Panc1 (cell line): ENCODE results near the gene ANK3. TPM values are rescaled to one million over a fixed set of nuclear protein-coding genes. Genes with fewer than 3 reads are reported as not detected.

Experiments used
- ATAC-seq: fragments of 200-7000 bp; cut with Tn5 transposase; 2 replicates; pipeline ENCODE4 v1.9.1; 2020; ENCODE audit warnings: mild to moderate bottlenecking, moderate library complexity
- BruUV-seq: library from RNA; stranded (reverse); fragments of 400-500 nt; replicated peaks from 2 replicates; lab custom pipeline; 2021; lab: Mats Ljungman, UMichigan
- CTCF ChIA-PET: fragments of 300-600 bp; sonication (Branson Sonifier 250); formaldehyde crosslinking; loops from one replicate; lab custom pipeline; 2022; ENCODE audit warnings: antibody characterized with exemption; lab: Charles Lee
- POLR2A ChIA-PET: fragments of 300-600 bp; sonication (Branson Sonifier 250); formaldehyde crosslinking; loops from one replicate; lab custom pipeline; 2022; ENCODE audit warnings: antibody characterized with exemption; lab: Charles Lee
- DNase-seq: peaks from one replicate; pipeline ENCODE4 v3.0.0-alpha.2; 2010; ENCODE audit warnings: low read depth, low spot score
- H3K27ac ChIP-seq: 2 replicates; pipeline ENCODE4 v1.5.1; 2011; ENCODE audit warnings: mild to moderate bottlenecking, low read length, inconsistent platforms
- H3K27me3 ChIP-seq: fragments of 200-500 bp; sonication (Bioruptor generic); 2 replicates; pipeline ENCODE4 v1.6.0; 2014; ENCODE audit warnings: low read length, inconsistent platforms; ENCODE audit not compliant: control insufficient read depth, insufficient read depth
- H3K36me3 ChIP-seq: fragments of 200-500 bp; sonication (Bioruptor generic); 2 replicates; pipeline ENCODE4 v1.5.1; 2014; ENCODE audit warnings: inconsistent platforms, mild to moderate bottlenecking, low read length, moderate library complexity; ENCODE audit not compliant: control insufficient read depth, insufficient read depth
- H3K4me1 ChIP-seq: 2 replicates; pipeline ENCODE4 v1.5.1; 2011; ENCODE audit warnings: inconsistent platforms, mild to moderate bottlenecking, low read length, moderate library complexity; ENCODE audit not compliant: control insufficient read depth, insufficient read depth
- H3K4me3 ChIP-seq, 2 experiments: 2 replicates each; pipeline ENCODE4 v1.5.1; 2011 to 2012; ENCODE audit warnings: low read depth in 2 of 2, low read length in 2 of 2, mild to moderate bottlenecking in 2 of 2, inconsistent platforms in 1 of 2, moderate library complexity in 1 of 2
- H3K9me3 ChIP-seq: fragments of 200-500 bp; sonication (Bioruptor generic); 2 replicates; pipeline ENCODE4 v1.5.1; 2014; ENCODE audit warnings: low read depth, mild to moderate bottlenecking, inconsistent platforms, low read length, moderate library complexity; ENCODE audit not compliant: control insufficient read depth, insufficient read depth
- POLR2AphosphoS5 ChIP-seq: IDR thresholded peaks from 2 replicates; pipeline ENCODE4 v1.6.1; 2012; ENCODE audit warnings: mild to moderate bottlenecking, low read depth, low read length, moderate library complexity
- SIN3A ChIP-seq: IDR thresholded peaks from 2 replicates; pipeline ENCODE4 v1.6.1; 2012; ENCODE audit warnings: low read depth, mild to moderate bottlenecking, low read length, moderate library complexity, borderline replicate concordance; ENCODE audit not compliant: insufficient read depth
- TCF7L2 ChIP-seq: IDR thresholded peaks from 2 replicates; pipeline ENCODE4 v1.6.1; 2011; ENCODE audit warnings: mild to moderate bottlenecking, low read depth, low read length, inconsistent platforms
- in situ Hi-C: cut with HindIII; loops from 2 replicates; pipeline ENCODE4 v1.10.0; 2016; ENCODE audit warnings: low sequenced_read_pairs, low pct_unique_long_range_greater_than_20kb
- intact Hi-C: fragments of 100-400 bp; cut with micrococcal nuclease; formaldehyde crosslinking; loops from one replicate; pipeline ENCODE4 v1.10.0; 2022; ENCODE audit not compliant: unreplicated experiment
- total RNA-seq: library from RNA; stranded (reverse); gene quantifications from one replicate; pipeline ENCODE4 v1.2.1, GENCODE V29; 2021; ENCODE audit not compliant: unreplicated experiment
- TF ChIP-seq, protein P1 (sequence below), 2 experiments: IDR thresholded peaks; 2 replicates each; pipeline ENCODE4 v1.6.1; 2011 to 2012; ENCODE audit warnings: low read depth in 2 of 2, control low read depth in 1 of 2, low read length in 1 of 2, mild to moderate bottlenecking in 1 of 2, moderate library complexity in 1 of 2; ENCODE audit not compliant: insufficient read depth in 1 of 2
- TF ChIP-seq, protein P2 (sequence below): fragments of 450-650 bp; IDR thresholded peaks from 2 replicates; pipeline ENCODE4 v1.5.1; 2017; ENCODE audit warnings: mild to moderate bottlenecking

Gene ANK3
- total RNA-seq, 1 experiment from 2014 or later = 2.5 TPM

DNA sequence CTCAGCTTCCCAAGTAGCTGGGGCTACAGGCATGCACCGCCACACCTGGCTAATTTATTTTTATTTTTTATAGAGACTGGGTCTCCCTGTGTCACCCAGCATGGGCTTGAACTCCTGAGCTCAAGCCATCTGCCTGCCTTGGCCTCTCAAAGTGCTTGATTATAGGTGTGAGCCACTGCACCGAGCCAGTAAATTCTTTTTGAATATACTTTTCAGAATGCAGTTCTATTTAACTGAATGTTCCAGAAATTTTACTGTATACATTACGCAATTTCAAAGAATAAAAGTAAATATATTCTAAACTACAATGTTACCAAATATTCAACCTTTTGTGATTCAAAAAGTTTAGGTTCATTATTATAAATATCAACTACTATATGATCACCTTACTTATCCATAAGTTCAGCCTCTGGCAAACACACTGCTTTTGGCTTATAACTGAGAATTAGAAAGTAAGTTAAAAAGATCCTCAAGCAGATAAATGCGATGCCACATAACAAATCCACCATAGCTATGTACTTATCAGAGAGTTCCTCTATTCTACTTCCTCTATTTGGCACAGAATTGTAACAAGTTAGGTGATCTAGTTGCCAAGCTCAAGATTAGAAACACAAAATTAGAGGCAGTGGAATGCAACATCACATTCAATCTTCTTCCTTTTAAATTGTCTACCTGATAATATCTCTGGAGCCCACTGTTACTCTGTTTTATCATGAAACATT, 118.2 kb downstream of the ANK3 start:
- Histone ChIP-seq H3K9me3 (no peaks in the 10 kb centered on the region), H3K4me3 (no peak overlapping the region), H3K4me1 (no peaks in the 10 kb centered on the region), H3K27ac (no peak overlapping the region), H3K27me3 (no peaks in the 10 kb centered on the region), H3K36me3 (no peaks in the 10 kb centered on the region)
- no TSS peak for BruUV-seq
- CTCF ChIA-PET = no interaction called here
- intact Hi-C loops = no loop called here
- POLR2A ChIA-PET = no interaction called here
- ATAC-seq = no peak
- TF ChIP-seq POLR2AphosphoS5 = no peak
- TF ChIP-seq, protein P1, sequence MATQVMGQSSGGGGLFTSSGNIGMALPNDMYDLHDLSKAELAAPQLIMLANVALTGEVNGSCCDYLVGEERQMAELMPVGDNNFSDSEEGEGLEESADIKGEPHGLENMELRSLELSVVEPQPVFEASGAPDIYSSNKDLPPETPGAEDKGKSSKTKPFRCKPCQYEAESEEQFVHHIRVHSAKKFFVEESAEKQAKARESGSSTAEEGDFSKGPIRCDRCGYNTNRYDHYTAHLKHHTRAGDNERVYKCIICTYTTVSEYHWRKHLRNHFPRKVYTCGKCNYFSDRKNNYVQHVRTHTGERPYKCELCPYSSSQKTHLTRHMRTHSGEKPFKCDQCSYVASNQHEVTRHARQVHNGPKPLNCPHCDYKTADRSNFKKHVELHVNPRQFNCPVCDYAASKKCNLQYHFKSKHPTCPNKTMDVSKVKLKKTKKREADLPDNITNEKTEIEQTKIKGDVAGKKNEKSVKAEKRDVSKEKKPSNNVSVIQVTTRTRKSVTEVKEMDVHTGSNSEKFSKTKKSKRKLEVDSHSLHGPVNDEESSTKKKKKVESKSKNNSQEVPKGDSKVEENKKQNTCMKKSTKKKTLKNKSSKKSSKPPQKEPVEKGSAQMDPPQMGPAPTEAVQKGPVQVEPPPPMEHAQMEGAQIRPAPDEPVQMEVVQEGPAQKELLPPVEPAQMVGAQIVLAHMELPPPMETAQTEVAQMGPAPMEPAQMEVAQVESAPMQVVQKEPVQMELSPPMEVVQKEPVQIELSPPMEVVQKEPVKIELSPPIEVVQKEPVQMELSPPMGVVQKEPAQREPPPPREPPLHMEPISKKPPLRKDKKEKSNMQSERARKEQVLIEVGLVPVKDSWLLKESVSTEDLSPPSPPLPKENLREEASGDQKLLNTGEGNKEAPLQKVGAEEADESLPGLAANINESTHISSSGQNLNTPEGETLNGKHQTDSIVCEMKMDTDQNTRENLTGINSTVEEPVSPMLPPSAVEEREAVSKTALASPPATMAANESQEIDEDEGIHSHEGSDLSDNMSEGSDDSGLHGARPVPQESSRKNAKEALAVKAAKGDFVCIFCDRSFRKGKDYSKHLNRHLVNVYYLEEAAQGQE (IDR thresholded peaks at IDR 0.05; ENCODE audit: insufficient read depth in 1 of 2, low read depth in 2 of 2, low read length in 1 of 2) = no peak
- TF ChIP-seq, protein P2, sequence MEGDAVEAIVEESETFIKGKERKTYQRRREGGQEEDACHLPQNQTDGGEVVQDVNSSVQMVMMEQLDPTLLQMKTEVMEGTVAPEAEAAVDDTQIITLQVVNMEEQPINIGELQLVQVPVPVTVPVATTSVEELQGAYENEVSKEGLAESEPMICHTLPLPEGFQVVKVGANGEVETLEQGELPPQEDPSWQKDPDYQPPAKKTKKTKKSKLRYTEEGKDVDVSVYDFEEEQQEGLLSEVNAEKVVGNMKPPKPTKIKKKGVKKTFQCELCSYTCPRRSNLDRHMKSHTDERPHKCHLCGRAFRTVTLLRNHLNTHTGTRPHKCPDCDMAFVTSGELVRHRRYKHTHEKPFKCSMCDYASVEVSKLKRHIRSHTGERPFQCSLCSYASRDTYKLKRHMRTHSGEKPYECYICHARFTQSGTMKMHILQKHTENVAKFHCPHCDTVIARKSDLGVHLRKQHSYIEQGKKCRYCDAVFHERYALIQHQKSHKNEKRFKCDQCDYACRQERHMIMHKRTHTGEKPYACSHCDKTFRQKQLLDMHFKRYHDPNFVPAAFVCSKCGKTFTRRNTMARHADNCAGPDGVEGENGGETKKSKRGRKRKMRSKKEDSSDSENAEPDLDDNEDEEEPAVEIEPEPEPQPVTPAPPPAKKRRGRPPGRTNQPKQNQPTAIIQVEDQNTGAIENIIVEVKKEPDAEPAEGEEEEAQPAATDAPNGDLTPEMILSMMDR = no peak
- no peak for TF ChIP-seq TCF7L2
- no peak for TF ChIP-seq SIN3A
- in situ Hi-C loops = no loop called here
- DNase-seq = no peak

DNA sequence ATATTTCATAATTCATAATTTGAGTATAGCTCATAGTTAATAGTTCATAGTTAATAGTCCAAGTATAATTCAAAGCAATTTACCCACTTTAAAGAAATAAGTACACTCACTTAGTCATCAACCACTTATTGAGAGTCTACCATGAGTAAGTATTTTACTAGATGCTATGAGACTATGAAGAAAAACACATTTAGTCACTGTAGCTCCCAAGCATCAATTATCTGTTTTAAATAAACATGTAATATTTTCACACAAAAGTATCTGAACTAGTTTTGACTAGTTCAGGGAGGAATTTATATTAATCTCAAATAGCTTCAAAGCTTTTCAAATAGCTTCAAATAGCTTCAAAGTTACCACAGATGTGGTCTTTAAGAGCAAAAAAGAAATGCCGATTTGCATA, 119.2 kb downstream of the ANK3 start:
- POLR2A ChIA-PET = no interaction called here
- TF ChIP-seq TCF7L2 = no peak
- TF ChIP-seq, protein P1 (IDR thresholded peaks at IDR 0.05; ENCODE audit: insufficient read depth in 1 of 2, low read depth in 2 of 2, low read length in 1 of 2) = no peak
- TF ChIP-seq SIN3A = no peak
- TF ChIP-seq POLR2AphosphoS5 = no peak
- TF ChIP-seq, protein P2 = no peak
- no peaks in the 10 kb centered on the region for H3K36me3 ChIP-seq
- DNase-seq (no peak), ATAC-seq (no peak)
- H3K9me3 ChIP-seq = no peaks in the 10 kb centered on the region
- intact Hi-C loops = no loop called here
- no peaks in the 10 kb centered on the region for H3K27me3 ChIP-seq
- in situ Hi-C loops = no loop called here
- no TSS peak for BruUV-seq
- CTCF ChIA-PET = no interaction called here
- no peak overlapping the region for H3K4me3 ChIP-seq
- H3K27ac ChIP-seq = no peak overlapping the region
- H3K4me1 ChIP-seq = no peaks in the 10 kb centered on the region
